Breast epithelium (tissue), 4 donors: Measurements from ENCODE around the gene FCAR. TPM values are rescaled to one million over a fixed set of nuclear protein-coding genes. Genes with fewer than 3 reads are reported as not detected.
"Not testable (repeated sequence)": the region's sequence is repeated elsewhere in the genome, so short reads cannot be mapped to it uniquely, and the experiment has no call there.

ENCODE experiments used
- DNase-seq, 2 donors: peaks; one replicate each; pipeline ENCODE4 v3.0.0-alpha.2; 2019; ENCODE audit warnings: low spot score in 2 of 2
- H3K27ac ChIP-seq, 2 donors: fragments of 200-600 bp; sonication (generic) in 1 of 2; one replicate each; pipeline ENCODE4 v1.5.1; 2016 to 2019; ENCODE audit warnings: mild to moderate bottlenecking in 1 of 2
- H3K27me3 ChIP-seq, 2 donors: fragments of 200-600 bp; sonication (generic) in 1 of 2; one replicate each; pipeline versions ENCODE4 v1.5.1 to v1.6.0; 2017 to 2019; ENCODE audit warnings: control low read depth in 1 of 2, mild to moderate bottlenecking in 1 of 2
- H3K36me3 ChIP-seq: fragments of 200-600 bp; one replicate; pipeline ENCODE4 v1.5.1; 2019
- H3K4me1 ChIP-seq, 2 donors: fragments of 200-600 bp; sonication (generic); one replicate each; pipeline ENCODE4 v1.5.1; 2016 to 2019; ENCODE audit warnings: control low read depth in 1 of 2
- H3K4me3 ChIP-seq, 3 donors: fragments of 200-600 bp; sonication (generic); 1 replicate in 2 of 3; 2 replicates in 1 of 3; pipeline ENCODE4 v1.5.1; 2016 to 2019; ENCODE audit warnings: mild to moderate bottlenecking in 3 of 3, moderate library complexity in 2 of 3
- H3K9me3 ChIP-seq, 2 donors: fragments of 200-600 bp; sonication (generic) in 1 of 2; one replicate each; pipeline ENCODE4 v1.5.1; 2016 to 2019; ENCODE audit warnings: control low read depth in 1 of 2
- CTCF ChIP-seq, 3 donors: fragments of 450-650 bp; IDR thresholded peaks; one replicate each; pipeline ENCODE4 v1.5.1; 2016 to 2017; ENCODE audit warnings: antibody characterized with exemption in 3 of 3, mild to moderate bottlenecking in 3 of 3, moderate library complexity in 3 of 3
- POLR2A ChIP-seq: fragments of 450-650 bp; IDR thresholded peaks from one replicate; pipeline ENCODE4 v1.6.1; 2016; ENCODE audit warnings: antibody characterized with exemption, mild to moderate bottlenecking, moderate library complexity
- POLR2AphosphoS5 ChIP-seq, 3 donors: sonication (generic); formaldehyde crosslinking; IDR thresholded peaks; one replicate each; pipeline ENCODE4 v1.6.1; 2017; ENCODE audit warnings: antibody characterized with exemption in 3 of 3
- intact Hi-C: fragments of 100-400 bp; cut with DNase I; formaldehyde crosslinking; loops from one replicate; pipeline ENCODE4 v1.15.1; 2023; ENCODE audit warnings: low total_unique reads
- total RNA-seq, 3 donors: library from RNA; depleted of rRNA; stranded (reverse); fragments of >200 nt; gene quantifications; one replicate each; pipeline ENCODE4 v1.1.0, GENCODE V29; 2016

Gene FCAR
- total RNA-seq, 3 donors from 2014 or later = 0.66 to 2.4 (median 1.3) TPM

DNA sequence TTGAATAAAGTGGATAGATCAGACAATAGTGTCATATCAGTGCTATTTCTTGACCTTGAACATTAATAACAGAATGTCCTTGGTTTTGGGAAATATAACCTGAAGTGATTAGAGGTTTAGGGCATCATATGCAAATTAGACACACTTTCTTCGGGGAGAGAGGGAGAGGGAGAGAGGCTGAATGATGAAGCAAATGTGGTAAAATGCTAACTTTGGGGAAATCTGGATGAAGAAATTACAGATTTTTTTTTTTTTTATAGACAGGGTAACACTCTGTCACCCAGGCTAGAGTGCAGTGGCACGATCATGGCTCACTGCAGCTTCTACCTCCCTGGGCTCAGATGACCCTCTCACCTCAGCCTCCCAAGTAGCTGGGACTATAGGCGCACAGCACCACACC, 28.0 kb downstream of the FCAR start:
- Histone ChIP-seq H3K27ac (no peak overlapping the region), H3K9me3 (no peaks in the 10 kb centered on the region), H3K4me3 (no peak overlapping the region), H3K4me1 (no peaks in the 10 kb centered on the region), H3K27me3 (peaks cover 0 to 7% of the 10 kb centered on the region in 2 donors), H3K36me3 (no peaks in the 10 kb centered on the region)
- no peak for DNase-seq
- no peak for TF ChIP-seq CTCF (IDR thresholded peaks at IDR 0.05)
- no peak for TF ChIP-seq POLR2AphosphoS5 (IDR thresholded peaks at IDR 0.05)
- no peak for TF ChIP-seq POLR2A
- intact Hi-C loops = no loop called here

DNA sequence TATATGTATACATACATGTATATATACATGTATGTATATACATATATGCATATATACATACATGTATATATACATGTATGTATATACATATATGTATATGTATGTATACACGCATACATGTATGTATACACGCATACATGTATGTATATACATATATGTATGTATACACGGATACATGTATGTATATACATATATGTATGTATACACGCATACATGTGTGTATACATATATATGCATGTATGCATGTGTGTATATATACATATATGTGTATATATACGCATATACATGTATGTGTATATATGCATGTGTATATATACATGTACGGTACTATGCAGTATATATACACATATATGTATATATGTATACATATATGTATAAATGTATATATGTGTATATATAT, 29.3 kb downstream of the FCAR start:
- Histone ChIP-seq H3K4me1 (no peaks in the 10 kb centered on the region), H3K27ac (no peak overlapping the region), H3K27me3 (peaks cover 0 to 7% of the 10 kb centered on the region in 2 donors), H3K4me3 (no peak overlapping the region), H3K9me3 (no peaks in the 10 kb centered on the region), H3K36me3 (no peaks in the 10 kb centered on the region)
- no peak for DNase-seq
- intact Hi-C loops = no loop called here
- TF ChIP-seq CTCF (IDR thresholded peaks at IDR 0.05) (no peak), POLR2A (no peak), POLR2AphosphoS5 (IDR thresholded peaks at IDR 0.05) (no peak)

GRCh38 chr19:54904261-54904660, 30.2 kb downstream of the FCAR start:
- intact Hi-C loops, H3K27me3 ChIP-seq, H3K4me1 ChIP-seq, H3K36me3 ChIP-seq, H3K4me3 ChIP-seq, H3K27ac ChIP-seq, H3K9me3 ChIP-seq, DNase-seq: not testable (repeated sequence)

- peaks cover 0 to 7% of the 10 kb centered on the region in 2 donors for H3K27me3 ChIP-seq
- H3K27ac ChIP-seq = no peak overlapping the region
- TF ChIP-seq CTCF (IDR thresholded peaks at IDR 0.05) (no peak), POLR2AphosphoS5 (IDR thresholded peaks at IDR 0.05) (no peak), POLR2A (no peak)
- DNase-seq = no peak
- no peaks in the 10 kb centered on the region for H3K9me3 ChIP-seq
- H3K36me3 ChIP-seq = no peaks in the 10 kb centered on the region
- H3K4me1 ChIP-seq = no peaks in the 10 kb centered on the region
- no peak overlapping the region for H3K4me3 ChIP-seq
- intact Hi-C loops = no loop called here
These were observed 31.4 kb downstream of the FCAR start for GRCh38 chr19:54905421-54905802.

- Histone ChIP-seq H3K4me1 (no peaks in the 10 kb centered on the region), H3K4me3 (no peak within 1 kb of the TSS), H3K36me3 (no peaks in the 10 kb centered on the region), H3K27me3 (peaks cover 0 to 7% of the 10 kb centered on the region in 2 donors), H3K9me3 (no peaks in the 10 kb centered on the region), H3K27ac (no peak within 1 kb of the TSS)
- TF ChIP-seq POLR2A (no peak), CTCF (IDR thresholded peaks at IDR 0.05) (no peak), POLR2AphosphoS5 (IDR thresholded peaks at IDR 0.05) (no peak)
- intact Hi-C loops = no loop called here
- DNase-seq = no peak
These were observed 31.9 kb downstream of the FCAR start, which contains the start of gene NCR1 for GRCh38 chr19:54905803-54906511. TSS of gene NCR1 (plus strand) at chr19:54906148. CDS start at chr19:54906188, 40 bp downstream.
